GM21528 (cell line): ENCODE measurements around the gene ERAP2.

ENCODE experiments used
- ATAC-seq: cut with Tn5 transposase; IDR thresholded peaks from one replicate; pipeline ENCODE4 v1.9.1; 2021; ENCODE audit warnings: mild to moderate bottlenecking, moderate library complexity; ENCODE audit not compliant: unreplicated experiment, low FRiP score

Gene ERAP2

GRCh38 chr5:96957254-96958049 is 81.2 kb downstream of the ERAP2 start:
- ATAC-seq, result peak; percentile 42

GRCh38 chr5:96958977-96959376 is 82.7 kb downstream of the ERAP2 start:
- no peak for ATAC-seq

GRCh38 chr5:96961053-96961452 is 84.8 kb downstream of the ERAP2 start:
- peak; percentile 55 for ATAC-seq

GRCh38 chr5:96962540-96962991 is 86.3 kb downstream of the ERAP2 start:
- no peak for ATAC-seq

GRCh38 chr5:96963267-96963666 is 87.0 kb downstream of the ERAP2 start:
- peak; percentile 42 for ATAC-seq

- no peak for ATAC-seq
These were observed 90.5 kb downstream of the ERAP2 start for GRCh38 chr5:96966801-96967200.

GRCh38 chr5:96967400-96967799 is 91.1 kb downstream of the ERAP2 start:
- ATAC-seq, result no peak

GRCh38 chr5:96968074-96968473 is 91.8 kb downstream of the ERAP2 start:
- ATAC-seq, result no peak

GRCh38 chr5:96968614-96969013 is 92.3 kb downstream of the ERAP2 start:
- no peak for ATAC-seq
